LHCN-M2 (cell line): ENCODE data around the gene YWHAQ. TPM values are rescaled to one million over a fixed set of nuclear protein-coding genes. Genes with fewer than 3 reads are reported as not detected.

Experiments
- DNase-seq: peaks from one replicate; pipeline ENCODE4 v3.0.0-alpha.2; 2012; ENCODE audit warnings: low read depth
- polyA plus RNA-seq: library from polyadenylated mRNA; unstranded; fragments of >200 nt; gene quantifications from one replicate; pipeline ENCODE4 v1.2.1, GENCODE V29; 2012; ENCODE audit warnings: missing spikeins
- total RNA-seq: library from RNA; depleted of rRNA; stranded (reverse); fragments of >200 nt; gene quantifications from 2 replicates; pipeline ENCODE4 v1.2.3, GENCODE V29; 2014; rRNA removed

Gene YWHAQ
- total RNA-seq, result 451 and 455 TPM in 2 replicates
- 324 TPM for polyA plus RNA-seq

DNA sequence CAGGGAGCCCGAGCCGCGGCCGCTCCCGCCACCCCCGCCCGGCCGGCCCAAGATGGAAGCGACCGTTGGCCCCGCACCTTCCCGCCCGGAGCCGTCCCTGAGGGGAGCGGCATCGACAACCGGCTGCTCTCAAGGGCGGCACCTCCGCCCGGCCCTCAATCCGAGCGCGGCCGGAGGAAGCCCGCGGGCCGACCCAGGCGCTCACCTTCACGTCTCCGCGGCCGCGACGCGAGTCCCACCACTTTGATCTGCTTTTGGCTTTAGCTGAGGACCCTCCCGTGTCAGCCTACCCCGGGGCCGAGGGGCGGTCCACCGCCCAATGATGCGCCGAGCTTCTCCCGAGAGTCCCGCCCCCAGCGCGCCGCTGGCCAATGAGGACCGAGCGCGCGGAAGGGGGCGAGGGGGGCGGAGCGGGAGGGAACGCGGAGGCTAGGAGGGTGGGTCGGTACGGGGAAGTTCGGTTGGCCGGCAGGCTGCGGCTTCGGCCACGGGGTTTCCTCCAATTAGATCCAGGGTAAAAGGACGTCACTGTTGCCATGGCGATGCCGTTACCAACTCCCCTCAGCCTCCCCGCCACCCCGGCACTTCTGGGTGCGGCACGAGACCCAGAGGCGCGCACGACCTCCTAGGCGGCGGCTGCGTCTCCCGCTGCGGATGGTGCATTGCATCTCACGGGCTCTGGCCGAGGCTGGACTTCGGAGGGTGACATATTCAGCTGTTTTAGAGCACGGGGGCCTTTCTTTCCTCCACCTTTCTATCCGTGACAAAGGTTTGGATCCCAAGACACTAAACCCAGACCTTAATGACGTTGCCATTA is at the start of gene YWHAQ:
TSS of gene YWHAQ (minus strand) at position 262 of the 817 bp plus-strand sequence. CDS start 545 bp downstream, outside the sequence.
- DNase-seq, result peak; percentile 99

GRCh38 chr2:9680082-9680481 is 49.3 kb upstream of the YWHAQ start:
- no peak for DNase-seq

DNA sequence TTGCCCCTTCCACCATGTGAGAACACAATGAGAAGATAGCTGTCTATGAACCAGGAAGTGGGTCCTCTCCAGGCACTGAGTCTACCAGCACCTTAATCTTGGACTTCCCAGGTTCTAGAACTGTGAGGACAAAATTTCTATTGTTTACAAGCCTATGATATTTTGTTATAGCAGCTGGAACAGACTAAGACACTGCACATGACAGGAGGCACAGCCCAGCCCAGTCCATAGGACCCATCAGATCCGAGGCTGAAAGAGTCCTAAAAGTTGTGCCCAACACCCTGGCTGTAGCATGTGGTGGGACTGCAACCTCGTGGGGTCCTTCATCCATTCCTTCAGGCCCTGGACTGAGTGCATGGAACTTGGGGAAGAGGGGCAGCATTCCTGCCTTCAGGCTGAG is 48.4 kb upstream of the YWHAQ start:
- DNase-seq, result no peak

GRCh38 chr2:9678544-9678943 is 47.7 kb upstream of the YWHAQ start:
- no peak for DNase-seq

DNA sequence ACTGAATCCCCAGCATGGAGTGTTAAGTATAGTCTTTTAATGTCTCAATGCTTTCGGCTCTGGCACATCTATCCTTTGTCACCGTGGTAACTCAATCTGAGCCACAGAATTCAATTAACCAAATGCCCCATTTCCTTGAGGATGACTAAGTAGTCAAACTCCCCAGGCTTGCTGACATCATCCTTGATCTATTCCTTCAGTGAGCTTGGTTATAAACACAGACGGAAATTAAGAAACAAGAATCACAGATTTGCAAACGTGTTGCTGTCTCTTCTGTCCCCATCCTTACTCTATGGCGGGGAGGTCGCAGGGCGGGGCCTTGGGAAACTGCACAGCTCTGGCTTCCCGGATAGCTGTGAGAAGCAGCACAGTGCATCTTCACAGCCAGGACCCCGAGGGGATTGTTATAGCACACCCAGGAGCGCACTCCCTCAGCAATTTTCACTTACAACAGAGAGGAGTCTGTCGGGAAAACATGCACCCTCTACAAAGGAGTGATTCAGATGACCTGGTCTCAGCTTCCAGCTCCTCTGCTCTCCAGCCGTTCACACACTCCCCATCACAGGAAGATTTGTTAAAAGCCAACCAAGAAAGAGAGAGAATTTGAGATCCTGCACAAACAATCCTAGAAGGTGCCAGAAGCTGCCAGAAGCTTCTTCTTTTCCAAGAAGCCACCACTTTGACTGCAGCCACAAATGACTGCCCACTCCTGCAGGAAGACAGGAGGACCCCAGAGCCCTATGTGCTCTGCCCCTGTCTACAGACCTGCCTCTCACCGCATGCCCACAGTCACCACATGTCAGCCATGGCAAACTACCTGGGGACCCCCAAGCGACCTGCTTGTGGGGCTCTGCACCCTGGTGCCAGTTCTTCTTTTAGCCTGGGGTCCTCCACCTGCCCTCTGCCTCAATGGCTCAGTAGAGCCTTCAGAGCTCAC is 44.9 kb upstream of the YWHAQ start:
- DNase-seq, result peak; percentile 90

DNA sequence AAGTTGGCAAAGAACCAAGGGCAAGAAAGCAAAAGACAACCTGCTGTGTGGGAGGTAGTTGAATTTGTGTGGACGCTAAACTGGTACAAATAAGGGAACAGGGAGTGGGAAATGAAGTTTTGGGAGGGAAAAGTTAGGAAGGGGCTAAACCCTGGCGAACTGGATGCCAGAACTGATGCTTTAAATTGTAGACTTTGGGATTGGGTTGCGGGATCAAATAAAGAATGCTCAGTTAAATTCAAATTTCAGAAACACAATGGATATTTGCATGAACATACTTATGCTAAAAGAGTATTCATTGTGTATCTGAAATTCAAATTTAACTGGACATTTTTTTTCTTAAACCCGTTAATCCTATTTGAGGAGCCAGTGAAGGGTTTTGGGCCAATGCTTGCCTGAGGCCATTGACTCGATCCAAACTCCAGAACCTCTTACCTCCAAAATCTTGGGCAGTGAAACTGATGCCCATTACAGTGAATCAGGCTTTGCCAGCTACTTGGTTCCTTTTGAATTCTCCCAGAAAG is 44.2 kb upstream of the YWHAQ start:
- no peak for DNase-seq

DNA sequence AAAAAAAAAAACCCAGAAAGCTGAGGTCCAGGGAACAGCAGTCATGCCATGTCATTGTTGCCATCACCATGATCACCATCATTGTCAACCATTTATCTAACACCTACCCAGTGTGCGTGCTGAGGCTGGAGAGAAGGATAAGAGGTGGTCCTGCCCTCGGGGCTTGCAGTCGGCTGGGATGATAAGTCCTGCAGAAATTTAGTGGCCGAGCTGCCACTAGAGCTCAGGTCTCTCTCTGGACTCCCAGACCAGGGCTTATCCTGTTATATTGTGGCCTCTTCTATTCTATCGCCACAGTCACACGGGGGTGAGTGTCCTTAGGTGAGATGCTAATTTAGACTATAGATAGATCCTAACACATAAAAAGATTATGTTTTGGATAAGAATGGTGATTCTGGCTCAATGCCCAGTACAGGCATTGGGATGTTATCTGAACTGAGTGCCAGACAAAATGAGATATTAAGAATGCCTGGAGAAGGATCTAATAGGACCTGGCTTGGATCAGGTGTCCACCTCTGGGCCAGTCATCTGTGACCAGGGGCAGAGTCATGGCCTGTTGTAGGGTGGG is 43.2 kb upstream of the YWHAQ start:
- no peak for DNase-seq

DNA sequence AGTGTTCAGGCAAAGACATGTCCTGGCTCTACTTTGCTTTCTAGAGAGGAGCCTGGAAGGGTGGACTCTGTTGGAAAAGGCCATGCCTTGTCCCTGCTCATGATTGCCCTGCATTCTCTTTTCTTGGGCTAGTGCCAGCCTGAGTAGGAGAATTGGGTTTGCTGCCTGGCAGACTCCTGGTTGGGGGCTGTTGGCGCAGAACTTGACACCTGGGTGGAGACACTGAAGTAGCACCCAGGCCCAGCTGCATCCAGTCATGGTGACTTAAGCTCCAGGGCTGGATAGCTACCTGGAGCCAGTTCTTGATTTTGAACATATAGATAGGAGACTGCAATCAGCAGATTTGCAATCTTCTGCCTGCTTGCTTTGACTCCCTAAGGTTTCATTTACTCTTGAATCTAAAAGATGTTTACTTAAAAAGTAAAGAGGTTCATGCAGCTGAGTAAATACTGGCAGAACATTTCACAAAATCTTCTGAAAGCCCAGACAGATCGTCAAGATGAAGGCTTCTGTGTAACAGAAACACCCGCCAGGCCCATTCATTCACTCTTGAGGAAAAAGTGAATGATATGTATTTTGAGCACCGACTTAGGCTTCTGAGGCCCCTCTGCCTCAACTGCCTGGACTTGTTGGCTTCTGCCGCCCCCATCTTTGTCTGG is 38.0 kb upstream of the YWHAQ start:
- DNase-seq, result no peak

DNA sequence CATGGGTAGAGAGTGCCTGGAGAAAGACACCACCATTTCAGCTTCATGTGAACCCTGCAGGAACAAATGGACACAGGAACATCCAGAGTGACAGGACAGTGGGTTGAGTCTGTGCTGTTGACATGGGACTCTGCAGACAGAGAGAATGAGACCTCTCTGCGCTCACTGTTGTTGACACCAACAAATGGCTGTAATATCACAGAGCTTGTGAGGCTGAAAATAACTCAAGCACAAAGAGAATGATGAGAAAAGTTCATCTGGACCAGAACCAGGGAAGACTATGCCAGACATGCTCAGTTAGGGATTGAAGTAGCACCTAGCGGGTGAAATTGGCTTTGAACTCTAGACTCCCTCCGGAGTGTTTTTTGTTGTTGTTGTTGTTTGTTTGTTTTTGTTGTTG is 37.0 kb upstream of the YWHAQ start:
- no peak for DNase-seq

DNA sequence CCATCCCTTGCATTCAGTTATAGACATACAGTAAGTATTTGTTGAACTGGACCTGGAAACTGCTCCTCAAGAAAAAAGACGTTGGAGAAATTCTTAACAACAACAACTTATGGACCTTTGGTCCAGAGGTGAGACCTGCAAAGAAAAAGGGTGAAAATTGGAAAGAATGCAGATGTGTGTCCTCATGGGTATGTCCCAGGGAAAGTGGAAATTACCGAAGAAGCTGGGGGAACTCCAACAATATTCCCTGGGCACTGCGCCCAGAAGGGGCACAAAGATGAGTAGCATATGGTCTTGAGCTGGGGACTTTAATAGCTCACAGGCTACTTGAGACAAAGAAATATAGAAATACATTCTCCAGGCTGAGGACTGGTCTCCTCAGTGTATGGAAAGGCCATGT is 35.5 kb upstream of the YWHAQ start:
- no peak for DNase-seq

DNA sequence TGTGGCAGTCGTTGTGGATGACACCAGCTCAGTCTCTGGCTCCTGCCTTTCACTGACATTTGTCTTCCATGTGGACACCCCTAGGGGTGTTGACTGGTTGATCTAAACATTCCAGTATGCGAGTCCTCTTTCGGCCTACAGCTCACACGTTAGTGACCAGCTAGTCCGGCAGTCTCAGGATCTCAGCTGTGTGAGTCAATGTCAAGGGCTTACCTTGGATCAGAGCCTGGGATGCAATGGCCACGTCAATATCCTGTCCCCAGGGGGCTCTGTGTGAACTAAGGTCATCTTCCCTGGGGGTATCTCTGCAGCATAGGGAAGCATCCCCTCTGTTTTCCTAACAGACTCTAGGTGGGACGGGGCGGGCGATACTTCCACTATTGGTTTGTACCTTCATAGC is 35.1 kb upstream of the YWHAQ start:
- DNase-seq, result peak; percentile 62

- no peak for DNase-seq
Measured at GRCh38 chr2:9664365-9664764, 33.6 kb upstream of the YWHAQ start.

DNA sequence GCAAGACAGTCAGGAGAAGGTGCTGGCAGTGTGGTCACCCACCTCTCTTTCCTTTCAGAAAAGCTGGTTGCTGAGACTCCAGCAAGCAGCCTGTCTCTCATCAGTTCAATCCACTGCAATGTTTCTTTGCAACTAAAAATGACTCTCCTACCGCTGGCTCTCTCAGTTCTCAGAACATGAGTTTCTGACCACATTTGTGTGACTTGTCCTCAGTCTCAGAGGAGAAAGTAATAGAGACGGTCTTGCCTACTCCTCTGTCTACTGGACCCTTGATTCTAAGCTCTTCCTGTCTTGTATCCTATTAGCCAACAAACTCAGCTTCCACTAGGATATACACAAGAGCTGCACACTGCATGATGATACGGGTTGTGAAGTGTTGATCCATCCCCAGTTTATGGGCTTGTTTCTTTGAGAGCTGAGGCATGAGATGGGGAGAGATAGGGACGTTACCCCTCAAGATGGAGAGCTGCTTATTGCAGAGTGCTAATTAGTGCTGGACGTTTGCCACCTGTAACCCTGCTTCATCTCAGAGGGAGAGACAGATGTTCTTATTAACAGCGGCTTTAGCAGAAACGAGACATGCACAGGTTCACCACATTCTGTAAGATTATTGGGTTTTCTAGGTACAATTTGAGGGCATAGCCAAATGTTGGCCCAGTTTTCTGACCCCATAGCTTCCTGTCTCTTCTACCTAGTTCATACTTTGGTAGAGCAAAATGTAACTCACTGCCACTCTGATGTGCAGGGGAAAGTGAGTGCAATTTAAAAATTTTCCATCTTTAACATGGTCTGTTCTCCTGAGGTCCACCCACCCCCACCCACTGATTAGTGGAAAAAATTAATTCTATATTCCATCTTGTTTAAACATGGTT is 32.4 kb upstream of the YWHAQ start:
- DNase-seq, result no peak

- no peak for DNase-seq
Measured at GRCh38 chr2:9661261-9661660, 30.5 kb upstream of the YWHAQ start.

DNA sequence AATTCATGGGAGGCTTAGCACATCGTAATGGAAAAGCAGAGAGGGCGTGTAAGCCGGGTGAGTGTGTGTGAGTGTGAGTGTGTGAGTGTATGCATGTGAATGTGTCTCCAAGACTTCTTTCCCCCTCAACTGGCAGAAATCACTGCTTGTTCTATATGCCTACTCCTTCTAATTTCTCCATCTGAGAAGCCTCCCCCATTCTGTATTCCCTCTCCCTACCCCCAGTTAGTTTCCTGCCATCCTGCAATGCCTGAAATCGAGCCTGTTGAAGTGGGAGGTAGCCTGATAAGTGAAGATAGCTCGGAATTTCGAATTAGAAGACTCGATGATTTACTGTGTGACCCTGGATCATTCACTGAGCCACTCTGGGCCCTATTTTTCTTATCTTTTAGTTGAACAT is 30.0 kb upstream of the YWHAQ start:
- DNase-seq, result no peak

- DNase-seq, result no peak
Measured at GRCh38 chr2:9660154-9660553, 29.4 kb upstream of the YWHAQ start.

- DNase-seq, result peak; percentile 99
Measured at GRCh38 chr2:9658972-9659371, 28.2 kb upstream of the YWHAQ start.

DNA sequence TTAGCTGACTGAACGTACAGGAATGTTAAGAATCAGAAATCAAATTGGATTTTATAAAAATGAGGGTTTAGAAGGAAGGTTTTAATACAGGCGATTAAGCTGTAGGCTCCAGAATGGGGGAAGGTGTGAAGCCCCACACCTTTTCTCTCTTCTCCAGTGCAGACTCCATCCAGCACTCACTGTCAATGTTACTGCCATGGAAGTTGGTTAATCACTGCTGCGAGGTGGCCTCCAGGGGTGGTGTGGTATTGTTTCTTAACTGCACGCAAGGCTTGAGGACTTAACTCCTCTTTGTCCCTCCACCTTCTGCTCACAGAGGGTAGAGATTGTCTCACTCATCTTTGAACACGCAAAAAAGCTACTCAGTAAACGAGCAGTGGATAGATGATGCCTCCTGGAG is 26.9 kb upstream of the YWHAQ start:
- no peak for DNase-seq

- no peak for DNase-seq
Measured at GRCh38 chr2:9657083-9657482, 26.3 kb upstream of the YWHAQ start.

- peak; percentile 97 for DNase-seq
Measured at GRCh38 chr2:9656270-9656766, 25.5 kb upstream of the YWHAQ start.
